Measurements from ENCODE around the gene CPXM2. TPM values are rescaled to one million over a fixed set of nuclear protein-coding genes. Genes with fewer than 3 reads are reported as not detected.

CPXM2 gene
- total and polyA plus RNA-seq, 9 of the 15 experiments (the other 6 are each of a cell fraction or from before 2014, with no cell fraction given), result not detected

GRCh38 chr10:123884907-123885381 lies 6.7 kb downstream of the CPXM2 start (continued):
- TF ChIP-seq TCF15 (CRISPR knock-in tag; IDR thresholded peaks at IDR 0.05) (no peak), THRB (CRISPR knock-in tag; conservative IDR thresholded peaks at IDR 0.05) (no peak)

- CTCF ChIA-PET (ENCODE audit: low intra/inter-chr PET ratio), result no interaction called here
- ATAC-seq (no peak), FAIRE-seq (no peak), DNase-seq (ENCODE audit: extremely low read depth in 1 of 4, low spot score in 3 of 4) (no peak)
- no peak overlapping the region for H2AFZ ChIP-seq (ENCODE audit: low read depth, low read length)
- no peak overlapping the region for H3K27ac ChIP-seq (ENCODE audit: extremely low read depth, low read depth, low read length)
- H3K27me3 ChIP-seq (ENCODE audit: control insufficient read depth in 2 of 2, insufficient read depth in 2 of 2, low read length in 2 of 2), result no peaks in the 10 kb centered on the region
- no TSS peak for BruUV-seq (replicated peaks)
- H4K20me1 ChIP-seq (replicated peaks; ENCODE audit: control insufficient read depth, insufficient read depth, low read length), result no peaks in the 10 kb centered on the region
- H3K79me2 ChIP-seq (ENCODE audit: control insufficient read depth, insufficient read depth, low read length), result no peaks in the 10 kb centered on the region
- POLR2A ChIA-PET, result no interaction called here
- intact Hi-C loops (cut with micrococcal nuclease) (no loop called here), in situ Hi-C loops (cut with MboI) (no loop called here)
- TF ChIP-seq SIN3A (IDR thresholded peaks at IDR 0.05; ENCODE audit: borderline replicate concordance in 2 of 2, control insufficient read depth in 1 of 2, low read depth in 2 of 2, low read length in 2 of 2) (no peak), ZNF212 (CRISPR knock-in tag; IDR thresholded peaks at IDR 0.05) (no peak), ZNF280B (CRISPR knock-in tag; IDR thresholded peaks at IDR 0.05) (no peak), CBX2 (IDR thresholded peaks at IDR 0.05; ENCODE audit: insufficient read depth, low read length, poor library complexity, severe bottlenecking) (no peak), ID3 (CRISPR knock-in tag; IDR thresholded peaks at IDR 0.05) (no peak), ID3 (tag; IDR thresholded peaks at IDR 0.05) (no peak)
- H3K9me3 ChIP-seq (replicated peaks; ENCODE audit: control insufficient read depth, insufficient read depth, low read depth, low read length), result no peaks in the 10 kb centered on the region
- no peak overlapping the region for H3K9ac ChIP-seq (ENCODE audit: insufficient read depth in 1 of 2, low read depth in 2 of 2, low read length in 2 of 2)
- no peaks in the 10 kb centered on the region for H3K9me1 ChIP-seq (ENCODE audit: control insufficient read depth, insufficient read depth, low read length)
- 0% methylated on average over 5 of the region's 7 CpGs for WGBS (ENCODE audit: insufficient coverage, low coverage, missing lambda C conversion rate)
- H3K4me2 ChIP-seq (ENCODE audit: insufficient read depth, low read length), result no peak overlapping the region
- no peaks in the 10 kb centered on the region for H3K36me3 ChIP-seq (ENCODE audit: control insufficient read depth, insufficient read depth, low read length)
- no peaks in the 10 kb centered on the region for H3K4me1 ChIP-seq (replicated peaks in 1 of 2; ENCODE audit: control insufficient read depth in 2 of 2, insufficient read depth in 2 of 2, low read length in 2 of 2)
- no peak overlapping the region for H3K4me3 ChIP-seq
Measured at GRCh38 chr10:123884351-123884906, 7.2 kb downstream of the CPXM2 start.

Data from K562 (cell line).